Keratinocyte (primary cell): ENCODE data around the gene TC2N. TPM values are rescaled to one million over a fixed set of nuclear protein-coding genes. Genes with fewer than 3 reads are reported as not detected.

Experiments
- DNase-seq: peaks from one replicate; pipeline ENCODE4 v3.0.0-alpha.2; 2011; ENCODE audit warnings: low read depth, missing footprints, low spot score
- FAIRE-seq: peaks from 2 replicates; lab custom pipeline; 2011; peaks lifted over from hg19 to GRCh38; lab: Jason Lieb, UNC
- H2AFZ ChIP-seq: 2 replicates; pipeline ENCODE4 v1.6.0; 2012; ENCODE audit warnings: low read length, control low read depth, inconsistent platforms; ENCODE audit not compliant: control insufficient read depth
- H3K27ac ChIP-seq: 2 replicates; pipeline ENCODE4 v1.5.1; 2011; ENCODE audit warnings: low read length; ENCODE audit not compliant: control insufficient read depth, insufficient read depth
- H3K27me3 ChIP-seq: 3 replicates; pipeline ENCODE4 v1.6.0; 2011; ENCODE audit warnings: low read length; ENCODE audit not compliant: control insufficient read depth, insufficient read depth; ENCODE audit errors: extremely low read depth
- H3K36me3 ChIP-seq, 2 experiments: 2 replicates in 1 of 2; 3 replicates in 1 of 2; pipeline ENCODE4 v1.5.1; 2011; ENCODE audit warnings: low read length in 2 of 2, mild to moderate bottlenecking in 1 of 2; ENCODE audit not compliant: control insufficient read depth in 2 of 2, insufficient read depth in 2 of 2; ENCODE audit errors: extremely low read depth in 1 of 2
- H3K4me1 ChIP-seq: 3 replicates; pipeline ENCODE4 v1.5.1; 2011; ENCODE audit warnings: low read length; ENCODE audit not compliant: control insufficient read depth, insufficient read depth; ENCODE audit errors: extremely low read depth
- H3K4me2 ChIP-seq: 3 replicates; pipeline ENCODE4 v1.6.0; 2011; ENCODE audit warnings: low read depth, low read length; ENCODE audit not compliant: control insufficient read depth, insufficient read depth; ENCODE audit errors: extremely low read depth
- H3K4me3 ChIP-seq, 3 experiments: fragments of 200-600 bp in 1 of 3; sonication (generic) in 1 of 3; 2 replicates in 2 of 3; 3 replicates in 1 of 3; pipeline ENCODE4 v1.5.1; 2011 to 2016; ENCODE audit warnings: low read length in 3 of 3, mild to moderate bottlenecking in 3 of 3, control low read depth in 2 of 3, inconsistent platforms in 1 of 3, low read depth in 1 of 3, mixed read lengths in 1 of 3, mixed run types in 1 of 3, moderate library complexity in 1 of 3; ENCODE audit not compliant: control insufficient read depth in 2 of 3, insufficient read depth in 2 of 3; ENCODE audit errors: extremely low read depth in 1 of 3
- H3K79me2 ChIP-seq: 2 replicates; pipeline ENCODE4 v1.6.0; 2012; ENCODE audit warnings: low read length; ENCODE audit not compliant: control insufficient read depth, insufficient read depth
- H3K9ac ChIP-seq: 3 replicates; pipeline ENCODE4 v1.6.0; 2011; ENCODE audit warnings: low read length; ENCODE audit not compliant: control insufficient read depth, insufficient read depth; ENCODE audit errors: extremely low read depth
- H3K9me1 ChIP-seq: 3 replicates; pipeline ENCODE4 v1.6.0; 2011; ENCODE audit warnings: low read length; ENCODE audit not compliant: control insufficient read depth, insufficient read depth; ENCODE audit errors: extremely low read depth
- H3K9me3 ChIP-seq: 2 replicates; pipeline ENCODE4 v1.5.1; 2012; ENCODE audit warnings: low read depth, low read length; ENCODE audit not compliant: control insufficient read depth
- H4K20me1 ChIP-seq: 3 replicates; pipeline ENCODE4 v1.6.0; 2011; ENCODE audit warnings: low read length; ENCODE audit not compliant: control insufficient read depth, insufficient read depth; ENCODE audit errors: extremely low read depth
- EZH2 ChIP-seq: IDR thresholded peaks from one replicate; pipeline ENCODE4 v1.6.1; 2012; ENCODE audit warnings: inconsistent platforms, mild to moderate bottlenecking, low read length, moderate library complexity
- dilution Hi-C: fragments of 300-500 bp; cut with MboI; formaldehyde crosslinking; loops from one replicate; pipeline ENCODE4 v1.7.0; 2020; ENCODE audit warnings: low sequenced_read_pairs; ENCODE audit not compliant: extremely low pct_ligation_motif_present
- polyA plus RNA-seq, 5 experiments: library from polyadenylated mRNA; depleted of rRNA in 3 of 5; stranded (reverse) in 3 of 5; stranded (forward) in 1 of 5; unstranded in 1 of 5; fragments of >200 nt; gene quantifications; 1 replicate in 1 of 5; 2 replicates in 3 of 5; 3 replicates in 1 of 5; pipeline versions ENCODE4 v1.2.1 to v1.2.3, GENCODE V29; 2011 to 2012; ENCODE audit warnings: missing spikeins in 2 of 5, low read depth in 1 of 5, low replicate concordance in 1 of 5
- TF ChIP-seq, protein P1 (sequence below), 3 experiments: IDR thresholded peaks in 1 of 3; conservative IDR thresholded peaks in 1 of 3; optimal IDR thresholded peaks in 1 of 3; 2 replicates in 2 of 3; 3 replicates in 1 of 3; pipeline versions ENCODE3 to v1.5.1; 2011; ENCODE audit warnings: low read length in 3 of 3, mild to moderate bottlenecking in 3 of 3, moderate library complexity in 2 of 3, control low read depth in 1 of 3, inconsistent platforms in 1 of 3; ENCODE audit not compliant: insufficient read depth in 2 of 3; ENCODE audit errors: extremely low read depth in 1 of 3

TC2N gene
- polyA plus RNA-seq, 1 donor (not counting 4 experiments of a cell fraction or from before 2014, with no cell fraction given) = 22.6 TPM

DNA sequence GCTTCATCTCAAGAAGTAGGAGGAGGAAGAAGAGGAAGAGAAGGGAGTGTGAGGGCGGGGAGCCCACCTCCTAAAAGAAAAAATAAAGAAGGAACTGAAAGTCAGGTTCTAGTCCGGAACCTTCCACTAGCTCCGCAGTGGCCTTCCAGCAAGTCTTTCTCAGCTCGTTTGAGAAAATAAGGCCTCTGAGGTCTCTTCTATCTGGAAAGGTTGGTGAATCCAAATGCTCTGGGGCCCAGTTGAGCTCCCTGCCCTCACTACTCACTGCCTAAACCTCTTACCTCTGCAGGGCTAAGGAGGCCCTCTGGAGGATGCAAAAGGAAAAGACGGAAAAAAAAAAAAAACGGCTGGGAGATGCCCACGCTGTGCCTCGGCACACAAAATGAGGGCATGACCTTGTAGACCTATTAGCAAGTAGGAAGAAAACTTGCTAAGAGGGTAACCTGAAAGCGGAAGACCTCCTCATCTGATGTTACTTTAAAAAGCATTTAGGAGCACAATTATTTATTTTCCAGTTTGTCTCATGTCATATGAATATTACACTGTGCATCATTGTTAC, 44.2 kb upstream of the TC2N start:
- Histone ChIP-seq H4K20me1 (no peaks in the 10 kb centered on the region), H3K4me3 (no peak overlapping the region), H3K36me3 (no peaks in the 10 kb centered on the region), H3K9me3 (no peaks in the 10 kb centered on the region), H3K27me3 (no peaks in the 10 kb centered on the region), H2AFZ (no peak overlapping the region), H3K27ac (no peak overlapping the region), H3K9me1 (no peaks in the 10 kb centered on the region), H3K4me2 (peak overlapping the region; percentile 6), H3K4me1 (no peaks in the 10 kb centered on the region), H3K9ac (no peak overlapping the region), H3K79me2 (no peaks in the 10 kb centered on the region)
- no peak for TF ChIP-seq EZH2
- TF ChIP-seq, protein P1, sequence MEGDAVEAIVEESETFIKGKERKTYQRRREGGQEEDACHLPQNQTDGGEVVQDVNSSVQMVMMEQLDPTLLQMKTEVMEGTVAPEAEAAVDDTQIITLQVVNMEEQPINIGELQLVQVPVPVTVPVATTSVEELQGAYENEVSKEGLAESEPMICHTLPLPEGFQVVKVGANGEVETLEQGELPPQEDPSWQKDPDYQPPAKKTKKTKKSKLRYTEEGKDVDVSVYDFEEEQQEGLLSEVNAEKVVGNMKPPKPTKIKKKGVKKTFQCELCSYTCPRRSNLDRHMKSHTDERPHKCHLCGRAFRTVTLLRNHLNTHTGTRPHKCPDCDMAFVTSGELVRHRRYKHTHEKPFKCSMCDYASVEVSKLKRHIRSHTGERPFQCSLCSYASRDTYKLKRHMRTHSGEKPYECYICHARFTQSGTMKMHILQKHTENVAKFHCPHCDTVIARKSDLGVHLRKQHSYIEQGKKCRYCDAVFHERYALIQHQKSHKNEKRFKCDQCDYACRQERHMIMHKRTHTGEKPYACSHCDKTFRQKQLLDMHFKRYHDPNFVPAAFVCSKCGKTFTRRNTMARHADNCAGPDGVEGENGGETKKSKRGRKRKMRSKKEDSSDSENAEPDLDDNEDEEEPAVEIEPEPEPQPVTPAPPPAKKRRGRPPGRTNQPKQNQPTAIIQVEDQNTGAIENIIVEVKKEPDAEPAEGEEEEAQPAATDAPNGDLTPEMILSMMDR (optimal IDR thresholded peaks at IDR 0.05 in 1 of 3, IDR thresholded peaks at IDR 0.05 in 1 of 3, conservative IDR thresholded peaks at IDR 0.05 in 1 of 3; ENCODE audit: extremely low read depth in 1 of 3, insufficient read depth in 2 of 3, low read length in 3 of 3) = peak; percentile 56 to 68 (median 62)
- FAIRE-seq (no peak), DNase-seq (no peak)
- dilution Hi-C loops = no loop called here

DNA sequence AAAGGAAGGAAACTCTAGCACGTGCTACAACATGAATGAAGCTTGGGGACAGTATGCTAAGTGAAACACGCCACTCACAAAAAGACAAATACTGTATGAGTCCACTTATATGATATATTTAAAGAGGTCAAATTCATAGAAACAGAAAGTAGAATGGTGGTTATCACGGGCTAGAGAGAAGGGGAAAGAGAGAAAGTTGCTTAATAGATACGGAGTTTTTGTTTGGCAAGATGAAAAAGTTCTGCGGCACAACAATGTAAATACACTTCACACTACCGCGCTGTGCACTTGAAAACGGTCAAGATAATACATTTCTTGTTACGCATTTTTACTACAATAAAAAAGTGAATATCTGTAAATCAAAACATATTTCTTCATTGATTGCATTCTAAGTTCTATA, 42.9 kb upstream of the TC2N start:
- no peaks in the 10 kb centered on the region for H3K9me3 ChIP-seq
- no peaks in the 10 kb centered on the region for H3K27me3 ChIP-seq
- no peaks in the 10 kb centered on the region for H4K20me1 ChIP-seq
- no peaks in the 10 kb centered on the region for H3K9me1 ChIP-seq
- H3K27ac ChIP-seq = no peak overlapping the region
- no peak overlapping the region for H3K4me3 ChIP-seq
- H3K4me2 ChIP-seq = no peak overlapping the region
- H3K79me2 ChIP-seq = no peaks in the 10 kb centered on the region
- no peak for FAIRE-seq
- H2AFZ ChIP-seq = no peak overlapping the region
- no peak for DNase-seq
- H3K36me3 ChIP-seq = no peaks in the 10 kb centered on the region
- H3K4me1 ChIP-seq = no peaks in the 10 kb centered on the region
- TF ChIP-seq, protein P1 (optimal IDR thresholded peaks at IDR 0.05 in 1 of 3, IDR thresholded peaks at IDR 0.05 in 1 of 3, conservative IDR thresholded peaks at IDR 0.05 in 1 of 3; ENCODE audit: extremely low read depth in 1 of 3, insufficient read depth in 2 of 3, low read length in 3 of 3) = no peak
- no peak for TF ChIP-seq EZH2
- H3K9ac ChIP-seq = no peak overlapping the region
- dilution Hi-C loops = no loop called here
